Right lobe of liver (tissue), 4 donors: ENCODE measurements around the gene INA.

Experiments
- POLR2A ChIP-seq: fragments of 450-650 bp; IDR thresholded peaks from one replicate; pipeline ENCODE4 v1.6.1; 2017; ENCODE audit warnings: antibody characterized with exemption, mild to moderate bottlenecking
- TF ChIP-seq, protein P1 (sequence below), 4 donors: fragments of 200-600 bp in 3 of 4; fragments of 450-650 bp in 1 of 4; IDR thresholded peaks; one replicate each; pipeline versions ENCODE4 v1.5.1 to v1.8.0; 2016 to 2022; ENCODE audit warnings: antibody characterized with exemption in 4 of 4, mild to moderate bottlenecking in 2 of 4
- donor health status: DM: no; HTN: no; CAD: no.
- donor health status: DM: no; HTN: no; CAD: no.
- donor health status: DM: no; HTN: yes; CAD: no.

GRCh38 chr10:103227416-103227815 lies 49.5 kb upstream of the INA start:
- TF ChIP-seq, protein P1, sequence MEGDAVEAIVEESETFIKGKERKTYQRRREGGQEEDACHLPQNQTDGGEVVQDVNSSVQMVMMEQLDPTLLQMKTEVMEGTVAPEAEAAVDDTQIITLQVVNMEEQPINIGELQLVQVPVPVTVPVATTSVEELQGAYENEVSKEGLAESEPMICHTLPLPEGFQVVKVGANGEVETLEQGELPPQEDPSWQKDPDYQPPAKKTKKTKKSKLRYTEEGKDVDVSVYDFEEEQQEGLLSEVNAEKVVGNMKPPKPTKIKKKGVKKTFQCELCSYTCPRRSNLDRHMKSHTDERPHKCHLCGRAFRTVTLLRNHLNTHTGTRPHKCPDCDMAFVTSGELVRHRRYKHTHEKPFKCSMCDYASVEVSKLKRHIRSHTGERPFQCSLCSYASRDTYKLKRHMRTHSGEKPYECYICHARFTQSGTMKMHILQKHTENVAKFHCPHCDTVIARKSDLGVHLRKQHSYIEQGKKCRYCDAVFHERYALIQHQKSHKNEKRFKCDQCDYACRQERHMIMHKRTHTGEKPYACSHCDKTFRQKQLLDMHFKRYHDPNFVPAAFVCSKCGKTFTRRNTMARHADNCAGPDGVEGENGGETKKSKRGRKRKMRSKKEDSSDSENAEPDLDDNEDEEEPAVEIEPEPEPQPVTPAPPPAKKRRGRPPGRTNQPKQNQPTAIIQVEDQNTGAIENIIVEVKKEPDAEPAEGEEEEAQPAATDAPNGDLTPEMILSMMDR (IDR thresholded peaks at IDR 0.05) = no peak
- TF ChIP-seq POLR2A = no peak
